ENCODE measurements around the gene ADGRG3. TPM values are rescaled to one million over a fixed set of nuclear protein-coding genes. Genes with fewer than 3 reads are reported as not detected.

ADGRG3 gene
- total RNA-seq, 2 experiments from 2014 or later: 0.14 TPM; not detected in 1

- Mint-ChIP-seq H3K27ac (no peak overlapping the region), H3K4me1 (ENCODE audit: low read depth) (no peaks in the 10 kb centered on the region), H3K9me3 (no peaks in the 10 kb centered on the region), H3K27me3 (ENCODE audit: low read depth) (no peaks in the 10 kb centered on the region), H3K36me3 (ENCODE audit: low read depth) (no peaks in the 10 kb centered on the region), H3K4me3 (no peak overlapping the region)
- intact Hi-C loops (cut with micrococcal nuclease): no loop called here
- DNase-seq: no peak
- CTCF ChIA-PET: no interaction called here
Observed at GRCh38 chr16:57683636-57684545, 15.8 kb downstream of the ADGRG3 start.

GRCh38 chr16:57684626-57685358 is 16.7 kb downstream of the ADGRG3 start:
- Mint-ChIP-seq H3K27ac (no peak overlapping the region), H3K9me3 (no peaks in the 10 kb centered on the region), H3K4me3 (no peak overlapping the region), H3K36me3 (ENCODE audit: low read depth) (no peaks in the 10 kb centered on the region), H3K4me1 (ENCODE audit: low read depth) (peaks cover 8% of the 10 kb centered on the region), H3K27me3 (ENCODE audit: low read depth) (no peaks in the 10 kb centered on the region)
- CTCF ChIA-PET: no interaction called here
- intact Hi-C loops (cut with micrococcal nuclease): no loop called here
- DNase-seq: no peak

DNA sequence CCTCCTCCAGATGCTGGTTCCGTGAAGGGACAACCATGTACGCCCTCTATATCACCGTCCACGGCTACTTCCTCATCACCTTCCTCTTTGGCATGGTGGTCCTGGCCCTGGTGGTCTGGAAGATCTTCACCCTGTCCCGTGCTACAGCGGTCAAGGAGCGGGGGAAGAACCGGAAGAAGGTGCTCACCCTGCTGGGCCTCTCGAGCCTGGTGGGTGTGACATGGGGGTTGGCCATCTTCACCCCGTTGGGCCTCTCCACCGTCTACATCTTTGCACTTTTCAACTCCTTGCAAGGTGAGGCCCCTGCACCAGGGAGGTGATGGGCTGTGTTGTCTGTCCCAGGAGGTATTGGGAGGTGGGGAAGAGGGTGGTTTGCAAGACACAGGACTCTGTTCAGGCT is 17.5 kb downstream of the ADGRG3 start:
- CTCF ChIA-PET: no interaction called here

GRCh38 chr16:57686577-57686976 is 18.5 kb downstream of the ADGRG3 start:
- no peaks in the 10 kb centered on the region for H3K36me3 Mint-ChIP-seq (ENCODE audit: low read depth)
- no peak overlapping the region for H3K27ac Mint-ChIP-seq
- no peaks in the 10 kb centered on the region for H3K9me3 Mint-ChIP-seq
- CTCF ChIA-PET: no interaction called here
- intact Hi-C loops (cut with micrococcal nuclease): no loop called here
- H3K27me3 Mint-ChIP-seq (ENCODE audit: low read depth): no peaks in the 10 kb centered on the region
- peaks cover 14% of the 10 kb centered on the region for H3K4me1 Mint-ChIP-seq (ENCODE audit: low read depth)
- DNase-seq: no peak
- no peak overlapping the region for H3K4me3 Mint-ChIP-seq

More for the DNA sequence above, 17.5 kb downstream of the ADGRG3 start:
- no peak overlapping the region for H3K4me3 Mint-ChIP-seq
- no peaks in the 10 kb centered on the region for H3K27me3 Mint-ChIP-seq (ENCODE audit: low read depth)
- H3K36me3 Mint-ChIP-seq (ENCODE audit: low read depth): no peaks in the 10 kb centered on the region
- H3K4me1 Mint-ChIP-seq (ENCODE audit: low read depth): peaks cover 14% of the 10 kb centered on the region
- no peak for DNase-seq
- H3K9me3 Mint-ChIP-seq: no peaks in the 10 kb centered on the region
- intact Hi-C loops (cut with micrococcal nuclease): no loop called here
- no peak overlapping the region for H3K27ac Mint-ChIP-seq

- H3K27ac Mint-ChIP-seq: no peak overlapping the region
- CTCF ChIA-PET: no interaction called here
- peaks cover 14% of the 10 kb centered on the region for H3K4me1 Mint-ChIP-seq (ENCODE audit: low read depth)
- no peaks in the 10 kb centered on the region for H3K36me3 Mint-ChIP-seq (ENCODE audit: low read depth)
- no peaks in the 10 kb centered on the region for H3K9me3 Mint-ChIP-seq
- DNase-seq: no peak
- H3K27me3 Mint-ChIP-seq (ENCODE audit: low read depth): no peaks in the 10 kb centered on the region
- intact Hi-C loops (cut with micrococcal nuclease): no loop called here
- H3K4me3 Mint-ChIP-seq: no peak overlapping the region
Observed at GRCh38 chr16:57687363-57687929, 19.3 kb downstream of the ADGRG3 start.

GRCh38 chr16:57688487-57688986 is 20.4 kb downstream of the ADGRG3 start:
- H3K27ac Mint-ChIP-seq: no peak overlapping the region
- DNase-seq: no peak
- no peaks in the 10 kb centered on the region for H3K36me3 Mint-ChIP-seq (ENCODE audit: low read depth)
- H3K4me1 Mint-ChIP-seq (ENCODE audit: low read depth): peaks cover 14% of the 10 kb centered on the region
- no peaks in the 10 kb centered on the region for H3K27me3 Mint-ChIP-seq (ENCODE audit: low read depth)
- H3K4me3 Mint-ChIP-seq: no peak overlapping the region
- intact Hi-C loops (cut with micrococcal nuclease): no loop called here
- no peaks in the 10 kb centered on the region for H3K9me3 Mint-ChIP-seq
- CTCF ChIA-PET: no interaction called here

DNA sequence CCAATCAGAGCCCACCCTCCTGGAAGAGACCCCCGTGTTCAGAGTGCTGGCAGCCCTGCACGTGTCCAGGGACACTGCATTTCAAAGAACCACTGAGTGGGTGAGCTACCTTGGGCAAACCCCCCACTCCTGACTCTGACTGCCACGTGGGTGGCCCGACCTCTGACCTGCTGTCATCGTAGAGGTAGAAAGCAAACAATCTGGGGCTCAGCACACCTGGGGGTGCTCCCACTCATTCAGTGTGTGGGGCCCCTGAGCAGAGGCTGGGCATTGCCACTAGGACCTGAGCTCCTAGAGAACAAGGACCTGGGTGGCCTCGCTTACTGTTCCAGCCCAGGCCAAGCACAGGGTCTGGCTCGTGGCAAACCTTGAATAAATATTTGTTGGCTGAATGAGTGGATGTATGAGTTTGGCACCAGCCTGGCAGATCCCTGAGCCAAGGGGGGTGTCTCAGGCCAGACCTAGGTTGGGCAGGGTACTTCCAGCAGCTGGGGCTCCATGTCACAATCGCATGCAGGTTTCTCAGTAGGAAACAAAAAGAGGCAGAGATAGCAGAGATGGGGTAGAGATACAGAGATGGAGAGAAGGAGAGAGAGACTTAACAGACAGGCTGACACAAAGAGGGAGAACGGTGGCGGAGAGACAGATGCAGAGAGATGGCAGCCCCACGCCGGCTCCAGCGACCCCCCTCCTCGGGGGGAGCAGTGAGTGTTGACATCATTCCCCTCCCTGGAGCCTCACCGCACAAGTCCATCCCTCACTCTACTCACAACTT is 21.1 kb downstream of the ADGRG3 start:
- Mint-ChIP-seq H3K27ac (peak overlapping the region; percentile 64), H3K4me3 (peak overlapping the region; percentile 38), H3K9me3 (no peaks in the 10 kb centered on the region), H3K4me1 (ENCODE audit: low read depth) (peaks cover 14% of the 10 kb centered on the region), H3K36me3 (ENCODE audit: low read depth) (no peaks in the 10 kb centered on the region), H3K27me3 (ENCODE audit: low read depth) (no peaks in the 10 kb centered on the region)
- no peak for DNase-seq
- intact Hi-C loops (cut with micrococcal nuclease): no loop called here
- CTCF ChIA-PET: interaction anchor here (1.2 kb wide), 1 partner anchor 18 kb away, joined by 3 read pairs; no protein-coding TSS in a partner anchor

- Mint-ChIP-seq H3K9me3 (no peaks in the 10 kb centered on the region), H3K4me1 (ENCODE audit: low read depth) (peaks cover 18% of the 10 kb centered on the region), H3K27ac (peak overlapping the region; percentile 43), H3K27me3 (ENCODE audit: low read depth) (no peaks in the 10 kb centered on the region), H3K36me3 (ENCODE audit: low read depth) (no peaks in the 10 kb centered on the region), H3K4me3 (peak overlapping the region; percentile 20)
- CTCF ChIA-PET: interaction anchor here (0.5 to 1.2 kb wide), 2 partner anchors 19 to 28 kb away, joined by 3 to 4 read pairs; no protein-coding TSS in a partner anchor
- peak; percentile 58 for DNase-seq
- intact Hi-C loops (cut with micrococcal nuclease): no loop called here
Observed at GRCh38 chr16:57689762-57690558, 21.9 kb downstream of the ADGRG3 start.

DNA sequence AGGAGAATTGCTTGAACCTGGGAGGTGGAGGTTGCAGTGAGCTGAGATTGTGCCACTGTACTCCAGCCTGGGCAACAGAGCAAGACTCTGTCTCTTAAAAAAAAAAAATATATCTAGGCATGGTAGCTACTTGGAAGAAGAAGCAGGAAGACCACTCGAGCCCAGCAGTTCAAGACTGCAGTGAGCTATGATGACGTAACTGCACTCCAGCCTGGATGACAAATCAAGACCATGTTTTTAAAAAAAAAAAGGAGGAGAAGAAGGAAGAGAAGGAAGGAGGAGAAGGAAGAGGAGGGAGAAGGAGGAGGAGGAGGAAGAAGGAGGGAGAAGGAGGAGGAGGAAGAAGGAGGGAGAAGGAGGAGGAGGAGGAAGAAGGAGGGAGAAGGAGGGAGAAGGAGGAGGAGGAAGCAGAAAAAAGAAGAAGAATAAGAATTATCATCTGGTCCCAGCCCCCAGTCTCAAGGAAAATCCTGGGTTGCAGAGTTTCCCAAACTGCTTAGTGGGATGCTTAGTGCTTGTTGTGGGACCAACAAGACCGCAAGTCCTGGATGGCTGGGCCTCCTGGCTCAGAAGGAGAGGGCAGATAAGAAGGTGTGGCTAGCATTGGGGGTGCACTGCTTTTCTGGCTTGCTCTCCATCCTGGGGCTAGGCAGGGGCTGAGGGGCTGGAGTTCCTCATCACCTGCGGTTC is 22.8 kb downstream of the ADGRG3 start:
- CTCF ChIA-PET: interaction anchor here (0.5 kb wide), 1 partner anchor 27 kb away, joined by 4 read pairs; no protein-coding TSS in a partner anchor
- no peaks in the 10 kb centered on the region for H3K9me3 Mint-ChIP-seq
- no peak overlapping the region for H3K27ac Mint-ChIP-seq
- no peaks in the 10 kb centered on the region for H3K36me3 Mint-ChIP-seq (ENCODE audit: low read depth)
- DNase-seq: no peak
- H3K4me3 Mint-ChIP-seq: no peak overlapping the region
- intact Hi-C loops (cut with micrococcal nuclease): no loop called here
- peaks cover 21% of the 10 kb centered on the region for H3K4me1 Mint-ChIP-seq (ENCODE audit: low read depth)
- H3K27me3 Mint-ChIP-seq (ENCODE audit: low read depth): no peaks in the 10 kb centered on the region

- peaks cover 21% of the 10 kb centered on the region for H3K4me1 Mint-ChIP-seq (ENCODE audit: low read depth)
- DNase-seq: no peak
- no peak overlapping the region for H3K27ac Mint-ChIP-seq
- H3K27me3 Mint-ChIP-seq (ENCODE audit: low read depth): no peaks in the 10 kb centered on the region
- intact Hi-C loops (cut with micrococcal nuclease): no loop called here
- H3K4me3 Mint-ChIP-seq: no peak overlapping the region
- no peaks in the 10 kb centered on the region for H3K9me3 Mint-ChIP-seq
- CTCF ChIA-PET: interaction anchor here (0.9 kb wide), 1 partner anchor 44 kb away, joined by 3 read pairs; no protein-coding TSS in a partner anchor
- no peaks in the 10 kb centered on the region for H3K36me3 Mint-ChIP-seq (ENCODE audit: low read depth)
Observed at GRCh38 chr16:57692636-57693035, 24.5 kb downstream of the ADGRG3 start.

- DNase-seq: no peak
- H3K27me3 Mint-ChIP-seq (ENCODE audit: low read depth): no peaks in the 10 kb centered on the region
- no peak overlapping the region for H3K27ac Mint-ChIP-seq
- CTCF ChIA-PET: no interaction called here
- H3K36me3 Mint-ChIP-seq (ENCODE audit: low read depth): no peaks in the 10 kb centered on the region
- H3K4me3 Mint-ChIP-seq: no peak overlapping the region
- intact Hi-C loops (cut with micrococcal nuclease): no loop called here
- peaks cover 21% of the 10 kb centered on the region for H3K4me1 Mint-ChIP-seq (ENCODE audit: low read depth)
- no peaks in the 10 kb centered on the region for H3K9me3 Mint-ChIP-seq
Observed at GRCh38 chr16:57693550-57693949, 25.4 kb downstream of the ADGRG3 start.
